ENCODE results near the gene PFN2. TPM values are rescaled to one million over a fixed set of nuclear protein-coding genes. Genes with fewer than 3 reads are reported as not detected.

The PFN2 gene
- total and polyA plus RNA-seq, 12 donors, result 35.5 to 78.3 (median 64.5) TPM

DNA sequence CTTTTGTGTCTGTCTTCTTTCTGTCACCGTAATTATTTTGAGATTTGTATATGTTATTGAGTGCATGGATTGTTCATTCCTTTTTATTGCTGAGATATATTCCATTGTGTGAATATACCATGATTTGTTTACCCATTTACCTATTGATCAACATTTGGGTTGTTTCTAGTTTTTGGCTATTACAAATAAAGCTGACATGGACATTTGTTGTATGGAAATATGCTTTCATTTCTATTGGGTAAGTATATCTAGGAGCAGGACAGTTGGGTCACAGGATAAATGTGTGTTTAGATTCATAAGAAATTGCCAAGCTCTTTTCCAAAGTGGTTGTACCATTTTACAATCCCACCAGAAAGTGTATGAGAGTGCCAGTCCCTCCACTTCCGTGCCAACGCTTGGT lies 51.2 kb downstream of the PFN2 start:
- Histone ChIP-seq H3K4me3 (no peak overlapping the region), H3K36me3 (peaks cover 0 to 70% (median 14%) of the 10 kb centered on the region in 9 donors), H3K27ac (no peak overlapping the region), H3K9me3 (no peaks in the 10 kb centered on the region), H3K27me3 (no peaks in the 10 kb centered on the region), H3K4me1 (no peaks in the 10 kb centered on the region)
- intact Hi-C loops (cut with DNase I), result no loop called here
- no peak for DNase-seq
- TF ChIP-seq, protein P1, sequence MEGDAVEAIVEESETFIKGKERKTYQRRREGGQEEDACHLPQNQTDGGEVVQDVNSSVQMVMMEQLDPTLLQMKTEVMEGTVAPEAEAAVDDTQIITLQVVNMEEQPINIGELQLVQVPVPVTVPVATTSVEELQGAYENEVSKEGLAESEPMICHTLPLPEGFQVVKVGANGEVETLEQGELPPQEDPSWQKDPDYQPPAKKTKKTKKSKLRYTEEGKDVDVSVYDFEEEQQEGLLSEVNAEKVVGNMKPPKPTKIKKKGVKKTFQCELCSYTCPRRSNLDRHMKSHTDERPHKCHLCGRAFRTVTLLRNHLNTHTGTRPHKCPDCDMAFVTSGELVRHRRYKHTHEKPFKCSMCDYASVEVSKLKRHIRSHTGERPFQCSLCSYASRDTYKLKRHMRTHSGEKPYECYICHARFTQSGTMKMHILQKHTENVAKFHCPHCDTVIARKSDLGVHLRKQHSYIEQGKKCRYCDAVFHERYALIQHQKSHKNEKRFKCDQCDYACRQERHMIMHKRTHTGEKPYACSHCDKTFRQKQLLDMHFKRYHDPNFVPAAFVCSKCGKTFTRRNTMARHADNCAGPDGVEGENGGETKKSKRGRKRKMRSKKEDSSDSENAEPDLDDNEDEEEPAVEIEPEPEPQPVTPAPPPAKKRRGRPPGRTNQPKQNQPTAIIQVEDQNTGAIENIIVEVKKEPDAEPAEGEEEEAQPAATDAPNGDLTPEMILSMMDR (IDR thresholded peaks at IDR 0.05), result no peak
- ATAC-seq, result no peak
- 97 to 98% methylated on average over 3 of the region's 3 CpGs for WGBS, 2 donors

DNA sequence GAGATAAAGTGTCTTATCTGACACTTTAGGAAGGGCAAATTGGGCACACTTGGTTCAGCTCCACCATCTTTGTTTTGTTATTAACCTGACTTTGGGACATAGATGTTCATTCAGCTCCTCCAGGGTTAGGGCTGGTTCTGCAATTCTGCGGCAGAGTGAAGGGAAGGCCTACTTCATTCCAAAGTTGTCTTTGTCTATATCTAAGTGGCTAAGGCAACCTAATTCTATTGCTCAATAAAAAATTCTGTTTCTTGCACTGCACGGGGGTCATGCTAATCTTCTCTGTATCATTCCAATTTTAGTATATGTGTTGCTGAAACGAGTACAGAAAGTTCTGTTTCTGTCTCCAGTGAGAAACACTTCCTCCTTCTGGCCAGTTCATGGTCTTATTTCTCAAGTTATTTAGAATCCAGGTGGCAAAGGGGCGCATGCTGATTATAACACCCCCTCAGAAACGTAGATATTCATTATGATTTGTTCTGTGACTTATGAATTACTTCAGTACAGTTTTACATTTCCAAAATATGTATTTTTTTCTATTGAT lies 53.5 kb downstream of the PFN2 start:
- ATAC-seq (no peak), DNase-seq (no peak)
- Histone ChIP-seq H3K4me1 (no peaks in the 10 kb centered on the region), H3K27me3 (no peaks in the 10 kb centered on the region), H3K9me3 (no peaks in the 10 kb centered on the region), H3K27ac (no peak overlapping the region), H3K4me3 (no peak overlapping the region), H3K36me3 (peaks cover 0 to 75% (median 6%) of the 10 kb centered on the region in 9 donors)
- TF ChIP-seq, protein P1 (IDR thresholded peaks at IDR 0.05), result no peak
- intact Hi-C loops (cut with DNase I), result no loop called here
- 87 to 88% methylated on average over 5 of the region's 5 CpGs for WGBS, 2 donors

Other genes with a start within 250 kb of the PFN2 start
- gene COMMD2, start 218.4 kb downstream of the PFN2 start, total RNA-seq, result 10 to 100 TPM; 14.1 to 22.9 (median 19.0) TPM
- 10 to 100 TPM in 1 of 2 donors, 1 to 10 TPM in 1; 4.6 to 10.8 TPM for gene COMMD2, start 218.4 kb downstream of the PFN2 start, polyA plus RNA-seq
- not detected for gene ANKUB1, start 178.3 kb downstream of the PFN2 start, total RNA-seq
- not detected for gene ANKUB1, start 178.3 kb downstream of the PFN2 start, polyA plus RNA-seq
- gene RNF13, start 157.7 kb downstream of the PFN2 start, total RNA-seq, result 10 to 100 TPM; 46.6 to 72.3 (median 55.5) TPM
- gene RNF13, start 157.7 kb downstream of the PFN2 start, polyA plus RNA-seq, result 10 to 100 TPM; 24.8 to 36.4 TPM